ENCODE results near the gene DGLUCY.
A peak's percentile ranks its signal among the peaks of the same experiment; 100 is the strongest.
"Not testable (repeated sequence)": the region's sequence is repeated elsewhere in the genome, so short reads cannot be mapped to it uniquely, and the experiment has no call there.

The DGLUCY gene

GRCh38 chr14:91111443-91111842 is 2.4 kb upstream of the DGLUCY start:
- DNase-seq = no peak

GRCh38 chr14:91112194-91112593 is 1.7 kb upstream of the DGLUCY start:
- DNase-seq = no peak

DNA sequence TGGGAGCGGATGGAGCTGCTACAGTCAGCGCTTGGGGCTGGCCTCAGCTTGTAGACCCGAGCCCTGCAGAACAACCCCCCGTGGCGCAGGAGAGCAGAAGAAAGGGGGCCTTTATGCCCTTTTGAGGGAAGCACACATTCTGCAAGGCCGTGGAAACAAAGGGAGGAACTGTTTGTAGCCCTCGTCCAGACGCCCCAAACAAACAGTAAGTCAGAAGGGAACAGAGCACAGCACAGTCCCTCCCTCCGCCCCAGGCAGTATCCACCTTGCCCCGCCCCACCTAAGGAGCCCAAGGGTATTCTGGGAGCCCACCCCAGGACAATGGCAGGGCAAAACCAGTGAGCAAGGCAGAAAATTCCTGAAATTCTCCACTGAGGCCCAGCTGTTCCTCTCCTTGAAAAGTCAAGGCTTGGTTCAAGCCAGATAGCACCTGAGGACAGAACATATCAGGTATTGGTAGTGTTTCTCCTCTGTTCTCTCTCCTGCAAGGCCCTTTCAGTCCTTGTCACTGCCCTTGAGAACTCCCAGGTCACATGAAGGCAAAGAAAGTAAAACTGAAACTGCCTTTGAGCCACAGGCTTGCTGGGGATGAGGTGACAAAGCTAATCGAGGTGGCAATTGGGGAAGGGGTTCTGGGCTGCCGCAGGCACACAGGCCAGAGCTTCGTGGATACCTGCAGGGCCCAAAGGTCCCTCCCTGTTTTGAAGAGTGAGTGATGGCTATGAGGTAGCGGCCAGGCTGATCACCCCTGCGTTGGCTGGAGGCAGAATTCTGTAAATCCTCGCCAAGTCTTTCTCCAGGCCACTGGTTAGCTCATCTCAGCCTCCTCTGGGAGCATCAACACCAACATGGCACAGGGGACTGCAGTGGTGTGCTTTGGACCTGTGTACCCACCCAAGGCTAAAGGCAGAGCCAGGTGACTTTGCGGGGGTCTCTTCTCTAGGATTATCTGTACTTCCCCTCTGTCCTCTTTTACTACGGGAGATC is 499 bp downstream of the DGLUCY start:
- DNase-seq = peak; percentile 33

DNA sequence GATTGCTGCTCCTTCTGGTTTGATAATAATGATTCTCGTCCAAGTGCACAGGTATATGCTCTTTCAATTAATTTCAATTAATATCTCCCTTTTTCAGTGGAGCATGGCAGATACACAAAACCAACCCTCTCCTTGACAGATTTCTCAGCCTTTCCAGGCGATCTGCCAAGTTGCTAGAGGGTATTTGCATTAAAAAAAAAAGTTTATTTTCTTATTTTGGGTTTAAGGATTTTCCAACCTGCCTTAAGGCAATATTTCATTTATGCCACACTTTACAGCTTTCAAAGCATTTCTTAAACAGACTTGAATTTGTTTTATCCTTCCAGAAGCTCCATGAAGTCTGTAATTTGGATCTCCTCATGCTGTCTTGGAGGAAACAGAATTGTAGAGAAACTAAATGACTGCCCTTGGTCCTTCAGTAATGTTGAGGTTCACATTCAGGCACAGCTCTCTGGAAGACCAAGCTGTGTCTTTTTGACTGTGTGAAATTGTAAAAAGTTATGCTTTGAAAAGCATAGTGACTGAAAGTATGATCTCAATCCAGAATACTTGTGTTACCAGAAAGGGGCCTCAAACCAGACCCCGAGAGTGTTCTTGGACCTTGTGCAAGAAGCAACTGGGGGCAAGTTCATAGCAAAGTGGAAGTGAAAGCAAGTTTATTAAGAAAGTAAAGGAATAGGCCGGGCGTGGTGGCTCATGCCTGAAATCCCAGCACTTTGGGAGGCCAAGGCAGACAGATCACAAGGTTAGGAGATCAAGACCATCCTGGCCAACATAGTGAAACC is 2.3 kb downstream of the DGLUCY start:
- no peak for DNase-seq

- no peak for DNase-seq
Observed at GRCh38 chr14:91116913-91117588, 3.2 kb downstream of the DGLUCY start.

GRCh38 chr14:91117960-91118359 is 4.1 kb downstream of the DGLUCY start:
- DNase-seq = no peak

DNA sequence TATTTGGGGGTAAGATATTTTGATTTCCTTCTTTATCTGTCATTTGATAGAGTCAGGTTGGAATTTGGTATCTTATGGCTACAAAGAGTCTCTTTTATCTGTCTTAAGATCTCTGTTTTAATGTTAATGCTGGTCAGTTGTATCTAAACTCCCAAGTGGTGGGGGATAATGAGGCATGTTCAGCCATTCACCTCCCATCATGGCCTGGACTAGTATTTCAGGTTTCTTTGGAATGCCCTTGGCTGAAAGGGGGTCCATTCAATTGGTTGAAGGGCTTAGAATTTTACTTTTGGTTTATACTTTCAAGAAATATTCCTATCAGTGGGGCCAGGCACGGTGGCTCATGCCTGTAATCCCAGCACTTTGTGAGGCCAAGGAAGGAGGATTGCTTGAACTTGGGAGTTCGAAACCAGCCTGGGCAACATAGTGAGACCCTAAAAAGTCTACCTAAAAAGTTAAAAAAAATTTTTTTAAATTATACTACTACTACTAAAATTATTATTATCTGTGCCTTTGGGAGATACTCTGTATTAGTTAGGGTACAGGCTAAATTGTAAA is 4.7 kb downstream of the DGLUCY start:
- DNase-seq = no peak

DNA sequence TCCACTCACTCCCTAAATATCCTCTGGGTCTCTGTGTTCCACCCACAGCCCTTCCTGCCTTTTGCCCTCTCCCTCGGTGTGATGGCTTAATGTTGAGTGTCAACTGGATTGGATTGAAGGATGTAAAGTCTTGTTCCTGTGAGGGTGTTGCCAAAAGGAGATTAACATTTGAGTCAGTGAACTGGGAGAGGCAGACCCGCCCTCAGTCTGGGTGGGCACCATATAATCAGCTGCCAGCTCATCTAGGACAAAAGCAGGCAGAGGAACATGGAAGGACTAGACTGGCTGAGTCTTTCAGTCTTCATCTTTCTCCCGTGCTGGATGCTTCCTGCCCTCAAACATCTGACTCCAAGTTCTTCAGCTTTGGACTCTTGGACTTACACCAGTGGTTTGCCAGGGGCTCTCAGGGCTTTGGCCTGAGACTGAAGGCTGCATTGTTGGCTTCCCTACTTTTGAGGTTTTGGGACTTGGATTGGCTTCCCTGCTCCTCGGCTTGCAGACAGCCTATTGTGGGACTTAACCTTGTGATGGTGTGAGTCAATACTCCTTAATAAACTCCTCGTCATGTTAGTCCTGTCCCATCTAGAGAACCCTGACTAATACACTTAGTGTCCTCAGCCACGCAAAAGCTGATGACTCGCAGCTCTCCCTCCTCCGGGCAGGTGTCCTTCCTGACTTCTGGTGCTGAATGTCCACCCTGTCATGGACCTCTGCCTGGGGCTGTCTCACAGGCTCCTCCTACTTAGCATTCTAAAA is 5.9 kb downstream of the DGLUCY start:
- DNase-seq = peak; percentile 50

- DNase-seq = no peak
Observed at GRCh38 chr14:91123201-91123600, 9.3 kb downstream of the DGLUCY start.

- not testable (repeated sequence) for DNase-seq
Observed at GRCh38 chr14:91124406-91125270, 10.8 kb downstream of the DGLUCY start.

DNA sequence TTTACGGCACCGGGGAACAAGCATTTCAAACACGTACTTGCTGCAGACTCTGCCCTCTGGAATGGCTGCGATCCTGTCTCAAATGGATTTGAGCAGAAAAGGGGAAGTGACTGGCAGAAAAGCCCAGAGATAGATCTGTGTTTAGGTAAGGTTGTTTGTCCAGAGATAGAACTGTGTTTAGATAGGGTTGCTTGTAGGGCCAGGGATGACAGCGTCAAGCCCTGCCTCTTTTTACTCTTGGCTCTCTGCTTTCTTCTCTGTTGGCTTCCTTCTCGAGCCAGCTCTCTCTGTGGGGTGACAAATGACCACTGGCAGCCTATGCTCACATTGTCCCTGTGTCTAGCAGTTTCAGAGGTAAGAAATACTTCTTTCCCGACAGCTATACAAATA is 11.4 kb downstream of the DGLUCY start:
- no peak for DNase-seq

GRCh38 chr14:91125801-91126200 is 11.9 kb downstream of the DGLUCY start:
- DNase-seq = no peak

DNA sequence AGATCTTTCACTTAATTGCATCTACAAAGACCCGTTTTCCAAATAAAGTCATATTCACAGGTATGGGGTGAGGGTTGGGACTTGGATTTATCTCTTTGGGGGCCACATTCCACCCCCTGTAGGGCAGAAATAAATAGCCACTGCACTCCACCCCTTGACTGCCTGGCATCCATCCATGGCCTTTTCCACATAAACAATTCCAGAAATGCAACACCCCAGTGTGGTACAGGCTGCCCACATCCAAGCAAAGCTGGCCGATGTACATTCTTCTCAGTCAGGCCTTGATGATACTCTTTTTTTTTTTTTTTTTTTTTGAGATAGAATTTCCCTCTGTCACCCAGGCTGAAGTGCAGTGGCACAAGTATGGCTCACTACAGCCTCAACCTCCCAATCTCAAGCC is 12.9 kb downstream of the DGLUCY start:
- no peak for DNase-seq

DNA sequence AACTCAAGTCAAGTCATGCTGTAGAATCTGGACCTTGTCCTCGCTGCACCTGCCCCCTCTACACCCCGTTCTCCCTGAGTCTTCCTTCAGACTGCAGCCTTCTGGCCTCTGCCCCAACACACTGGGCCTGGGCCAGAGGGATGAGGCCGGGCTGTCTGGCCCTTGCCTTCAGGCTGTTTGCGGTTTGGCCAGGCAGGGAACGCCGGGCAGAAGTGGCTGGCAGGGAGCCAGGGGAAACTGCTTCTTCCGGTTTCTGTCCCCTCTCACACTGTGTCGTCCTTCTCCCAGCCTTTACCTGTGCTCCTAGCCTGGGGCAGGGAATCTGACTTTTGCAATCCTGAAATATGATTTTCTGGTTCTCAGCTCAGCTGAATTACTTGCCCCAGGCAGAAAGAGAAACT is 13.5 kb downstream of the DGLUCY start:
- no peak for DNase-seq

- no peak for DNase-seq
Observed at GRCh38 chr14:91127924-91128323, 14.1 kb downstream of the DGLUCY start.

GRCh38 chr14:91128699-91129098 is 14.8 kb downstream of the DGLUCY start:
- DNase-seq = no peak

DNA sequence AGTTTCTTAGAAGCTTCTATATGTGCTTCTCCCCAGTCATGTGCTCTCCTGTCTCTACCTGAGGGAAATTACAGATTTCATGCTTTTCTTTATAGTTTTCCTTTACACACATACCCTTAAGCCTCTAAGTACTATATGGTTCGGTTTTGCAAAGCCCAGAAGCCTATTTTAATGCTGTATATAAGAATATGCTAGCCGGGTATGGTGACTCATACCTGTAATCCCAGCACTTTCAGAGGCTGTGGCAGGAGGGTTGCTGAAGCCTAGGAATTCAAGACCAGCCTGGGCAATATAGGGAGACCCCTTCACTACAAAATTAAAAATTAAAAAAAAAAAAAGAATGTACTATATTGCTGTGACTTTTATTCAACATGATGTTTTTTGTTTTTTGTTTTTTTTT is 15.4 kb downstream of the DGLUCY start:
- no peak for DNase-seq

DNA sequence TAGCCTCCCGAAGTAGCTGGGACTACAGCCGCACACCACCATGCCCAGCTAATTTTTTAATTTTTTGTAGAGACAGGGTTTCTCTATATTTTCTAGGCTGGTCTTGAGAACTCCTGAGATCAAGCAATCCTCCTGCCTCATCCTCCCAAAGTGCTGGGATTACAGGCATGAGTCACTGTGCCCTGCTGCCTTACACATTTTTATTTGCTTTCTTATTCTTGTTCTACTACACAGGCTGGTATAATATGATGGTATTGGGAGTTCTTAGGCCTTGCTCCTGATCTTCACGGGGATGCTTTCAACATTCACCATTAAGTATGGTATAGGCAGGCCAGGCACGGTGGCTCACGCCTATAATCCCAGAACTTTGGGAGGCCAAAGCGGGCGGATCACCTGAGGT is 21.2 kb downstream of the DGLUCY start:
- DNase-seq = no peak

DNA sequence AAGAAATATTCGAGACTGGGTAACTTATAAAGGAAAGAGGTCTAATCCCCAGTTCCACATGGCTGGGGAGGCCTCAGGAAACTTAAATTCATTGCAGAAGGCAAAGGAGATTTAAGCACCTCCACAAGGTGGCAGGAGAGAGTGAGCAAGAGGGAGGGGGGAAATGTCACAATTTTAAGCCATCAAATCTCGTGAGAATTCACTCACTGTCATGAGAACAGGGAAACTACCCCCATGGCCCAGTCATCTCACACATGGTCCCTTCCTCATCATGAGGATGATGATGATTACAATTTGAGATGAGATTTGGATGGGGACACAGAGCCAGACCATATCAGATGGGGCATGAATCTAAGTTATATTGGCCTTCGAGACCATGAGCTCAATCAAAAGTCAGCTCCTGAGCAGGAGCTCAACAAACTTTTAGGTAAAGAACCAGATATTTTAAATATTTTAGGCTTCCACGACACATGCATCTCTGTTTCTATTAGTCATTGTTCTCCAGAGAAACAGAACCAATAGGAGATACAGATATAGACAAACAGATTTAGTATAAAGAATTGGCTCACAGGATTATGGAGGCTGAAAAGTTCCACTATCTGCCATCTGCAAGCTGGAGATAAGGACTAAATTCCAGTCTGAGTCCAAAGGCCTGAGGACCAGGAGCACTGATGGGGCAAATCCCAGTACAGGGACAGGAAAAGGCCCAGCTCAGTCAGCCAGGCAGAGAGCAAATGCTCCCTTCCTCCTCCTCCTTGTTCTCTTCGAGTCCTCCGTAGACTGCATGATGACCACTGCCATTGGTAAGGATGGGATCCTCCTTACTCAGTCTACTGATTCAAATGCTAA is 24.9 kb downstream of the DGLUCY start:
- DNase-seq = no peak

- DNase-seq = no peak
Observed at GRCh38 chr14:91139776-91140175, 25.9 kb downstream of the DGLUCY start.

All from fibroblast of skin of abdomen (primary cell).